ENCODE measurements around the gene HPS4. TPM values are rescaled to one million over a fixed set of nuclear protein-coding genes. Genes with fewer than 3 reads are reported as not detected.
"Not testable (repeated sequence)": the region's sequence is repeated elsewhere in the genome, so short reads cannot be mapped to it uniquely, and the experiment has no call there.

HPS4 gene
- total RNA-seq, 1 experiment from 2014 or later, result 48.1 TPM

- ATAC-seq (no peak), DNase-seq (ENCODE audit: low spot score) (no peak)
- Mint-ChIP-seq H3K27me3 (ENCODE audit: low read depth) (no peaks in the 10 kb centered on the region), H3K36me3 (peaks cover 64% of the 10 kb centered on the region), H3K4me3 (no peak overlapping the region), H3K9me3 (no peaks in the 10 kb centered on the region), H3K4me1 (no peaks in the 10 kb centered on the region), H3K27ac (no peak overlapping the region)
- ChIA-PET CTCF (interaction anchor here (1.6 kb wide), 1 partner anchor 26 kb away, joined by 4 read pairs; no protein-coding TSS in a partner anchor), POLR2A (no interaction called here)
- TF ChIP-seq GABPB1 (CRISPR knock-in tag; IDR thresholded peaks at IDR 0.05), result peak; percentile 66
- TF ChIP-seq IRF2 (CRISPR knock-in tag; IDR thresholded peaks at IDR 0.05; ENCODE audit: borderline replicate concordance, low read depth), result no peak
These were observed 45.8 kb upstream of the HPS4 start for GRCh38 chr22:26529345-26529744.

- H3K27me3 Mint-ChIP-seq (ENCODE audit: low read depth); POLR2A ChIA-PET; H3K4me3 Mint-ChIP-seq; DNase-seq (ENCODE audit: low spot score); H3K9me3 Mint-ChIP-seq; H3K27ac Mint-ChIP-seq; CTCF ChIA-PET; H3K4me1 Mint-ChIP-seq; ATAC-seq: not testable (repeated sequence)
- H3K36me3 Mint-ChIP-seq, result peaks cover 68% of the 10 kb centered on the region
These were observed 44.9 kb upstream of the HPS4 start for GRCh38 chr22:26528518-26528917.

- Mint-ChIP-seq H3K27ac (no peak overlapping the region), H3K4me3 (no peak overlapping the region), H3K36me3 (peaks cover 67% of the 10 kb centered on the region), H3K9me3 (no peaks in the 10 kb centered on the region), H3K4me1 (no peaks in the 10 kb centered on the region), H3K27me3 (ENCODE audit: low read depth) (no peaks in the 10 kb centered on the region)
- POLR2A ChIA-PET, result no interaction called here
- ATAC-seq (no peak), DNase-seq (ENCODE audit: low spot score) (no peak)
- TF ChIP-seq ZNF416 (CRISPR knock-in tag; IDR thresholded peaks at IDR 0.05) (no peak), GRHL2 (CRISPR knock-in tag; IDR thresholded peaks at IDR 0.05; ENCODE audit: insufficient replicate concordance, severe bottlenecking) (no peak), NFE2L1 (CRISPR knock-in tag; IDR thresholded peaks at IDR 0.05) (no peak), ZNF263 (CRISPR knock-in tag; IDR thresholded peaks at IDR 0.05; ENCODE audit: low read depth) (no peak), NR1H2 (CRISPR knock-in tag; IDR thresholded peaks at IDR 0.05) (no peak), E2F5 (CRISPR knock-in tag; IDR thresholded peaks at IDR 0.05) (no peak), MLX (CRISPR knock-in tag; IDR thresholded peaks at IDR 0.05) (no peak), PRRX2 (CRISPR knock-in tag; IDR thresholded peaks at IDR 0.05) (no peak), AFF4 (CRISPR knock-in tag; IDR thresholded peaks at IDR 0.05; ENCODE audit: borderline replicate concordance) (no peak), JAZF1 (CRISPR knock-in tag; IDR thresholded peaks at IDR 0.05) (no peak), PREB (CRISPR knock-in tag; IDR thresholded peaks at IDR 0.05; ENCODE audit: borderline replicate concordance) (no peak), RORB (CRISPR knock-in tag; IDR thresholded peaks at IDR 0.05) (no peak), ZNF281 (CRISPR knock-in tag; IDR thresholded peaks at IDR 0.05) (no peak)
- CTCF ChIA-PET, result no interaction called here
These were observed 44.2 kb upstream of the HPS4 start for GRCh38 chr22:26527574-26528465.

Data from WTC11 (cell line).